K562 (cell line): ENCODE data around the gene TMEM139.

Experiments
- BACH1 ChIP-seq: fragments of 200-800 bp; sonication (Bioruptor generic); IDR thresholded peaks from 2 replicates; pipeline ENCODE4 v1.6.1; 2016; ENCODE audit warnings: missing genetic modification characterization, missing compliant biosample characterization
- NR2C2 ChIP-seq, 2 experiments: fragments of 200-800 bp in 1 of 2; sonication (Bioruptor generic) in 1 of 2; sonication (generic) in 1 of 2; formaldehyde crosslinking in 1 of 2; IDR thresholded peaks; 2 replicates each; pipeline versions ENCODE4 v1.6.1 to v1.8.0; 2016 to 2022; ENCODE audit warnings: mild to moderate bottlenecking in 1 of 2, missing compliant biosample characterization in 1 of 2, missing genetic modification characterization in 1 of 2, missing genetic modification reagents in 1 of 2
- PHF20 ChIP-seq: fragments of 450-650 bp; IDR thresholded peaks from 2 replicates; pipeline ENCODE4 v1.6.1; 2018; ENCODE audit not compliant: partially characterized antibody
- RAD21 ChIP-seq, 2 experiments: fragments of 250-450 bp in 1 of 2; fragments of 450-650 bp in 1 of 2; sonication (Bioruptor Pico) in 1 of 2; formaldehyde crosslinking in 1 of 2; IDR thresholded peaks in 1 of 2; conservative IDR thresholded peaks in 1 of 2; 2 replicates each; pipeline versions ENCODE4 v1.4.0 to v1.8.0; 2020 to 2022; ENCODE audit warnings: mild to moderate bottlenecking in 2 of 2, moderate library complexity in 1 of 2
- RBM22 ChIP-seq: fragments of 200-400 bp; formaldehyde crosslinking; IDR thresholded peaks from 2 replicates; pipeline ENCODE4 v1.6.1; 2018; ENCODE audit warnings: low read length, low read depth; ENCODE audit not compliant: poor library complexity, severe bottlenecking
- SIN3B ChIP-seq: fragments of 450-650 bp; IDR thresholded peaks from 2 replicates; pipeline ENCODE4 v1.6.1; 2017; ENCODE audit warnings: low read depth, mild to moderate bottlenecking, moderate library complexity
- SMARCA4 ChIP-seq: fragments of 450-650 bp; IDR thresholded peaks from 2 replicates; pipeline ENCODE4 v1.6.1; 2016
- SMC3 ChIP-seq: conservative IDR thresholded peaks from 2 replicates; pipeline ENCODE4 v1.6.1; 2011; ENCODE audit warnings: low read depth, low read length, improper control_type of control experiment; ENCODE audit not compliant: insufficient read depth
- TCF7 ChIP-seq: sonication (generic); IDR thresholded peaks from 2 replicates; pipeline ENCODE4 v1.6.1; 2016; ENCODE audit warnings: antibody characterized with exemption, borderline replicate concordance
- ZNF311 ChIP-seq: fragments of 250-450 bp; sonication (Bioruptor Pico); IDR thresholded peaks from 2 replicates; pipeline ENCODE4 v1.4.0; 2020; ENCODE audit warnings: mild to moderate bottlenecking, moderate library complexity
- TF ChIP-seq, protein P1 (sequence below), 3 experiments: IDR thresholded peaks in 2 of 3; conservative IDR thresholded peaks in 1 of 3; 2 replicates each; pipeline ENCODE4 v1.5.1; 2011 to 2012; ENCODE audit warnings: low read length in 3 of 3, mild to moderate bottlenecking in 3 of 3, control low read depth in 2 of 3, improper control_type of control experiment in 1 of 3, inconsistent platforms in 1 of 3, low read depth in 1 of 3, mixed read lengths in 1 of 3, moderate library complexity in 1 of 3; ENCODE audit not compliant: insufficient read depth in 2 of 3
- TF ChIP-seq, protein P2 (sequence below): IDR thresholded peaks from 2 replicates; pipeline ENCODE4 v1.6.1; 2012; ENCODE audit warnings: low read depth, low read length, improper control_type of control experiment, borderline replicate concordance
- TF ChIP-seq, protein P3 (sequence below): sonication (generic); formaldehyde crosslinking; IDR thresholded peaks from 2 replicates; pipeline ENCODE4 v1.9.0; 2022; ENCODE audit warnings: mild to moderate bottlenecking, missing genetic modification reagents
- TF ChIP-seq, protein P4 (sequence below): fragments of 250-450 bp; sonication (Bioruptor Pico); IDR thresholded peaks from 2 replicates; pipeline ENCODE4 v1.4.0; 2020

DNA sequence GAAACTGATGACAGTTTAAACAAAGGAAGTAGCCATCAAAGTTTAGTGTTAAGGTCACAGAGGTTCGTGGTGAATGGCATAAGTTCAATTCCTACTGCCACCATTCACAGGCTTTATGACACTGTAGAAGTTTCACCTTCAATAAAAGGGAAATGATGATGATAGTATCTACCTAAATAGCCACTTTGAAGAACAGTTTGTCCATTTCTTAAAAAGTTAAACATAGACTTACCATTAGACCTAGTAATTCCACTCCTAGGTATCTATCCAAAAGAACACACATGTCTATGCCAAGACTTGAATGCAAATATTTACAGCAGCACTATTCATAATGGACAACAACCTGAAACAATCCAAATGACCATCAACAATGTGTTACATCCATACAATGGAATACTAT, 40.4 kb upstream of the TMEM139 start:
- no peak for TF ChIP-seq PHF20
- TF ChIP-seq, protein P1, sequence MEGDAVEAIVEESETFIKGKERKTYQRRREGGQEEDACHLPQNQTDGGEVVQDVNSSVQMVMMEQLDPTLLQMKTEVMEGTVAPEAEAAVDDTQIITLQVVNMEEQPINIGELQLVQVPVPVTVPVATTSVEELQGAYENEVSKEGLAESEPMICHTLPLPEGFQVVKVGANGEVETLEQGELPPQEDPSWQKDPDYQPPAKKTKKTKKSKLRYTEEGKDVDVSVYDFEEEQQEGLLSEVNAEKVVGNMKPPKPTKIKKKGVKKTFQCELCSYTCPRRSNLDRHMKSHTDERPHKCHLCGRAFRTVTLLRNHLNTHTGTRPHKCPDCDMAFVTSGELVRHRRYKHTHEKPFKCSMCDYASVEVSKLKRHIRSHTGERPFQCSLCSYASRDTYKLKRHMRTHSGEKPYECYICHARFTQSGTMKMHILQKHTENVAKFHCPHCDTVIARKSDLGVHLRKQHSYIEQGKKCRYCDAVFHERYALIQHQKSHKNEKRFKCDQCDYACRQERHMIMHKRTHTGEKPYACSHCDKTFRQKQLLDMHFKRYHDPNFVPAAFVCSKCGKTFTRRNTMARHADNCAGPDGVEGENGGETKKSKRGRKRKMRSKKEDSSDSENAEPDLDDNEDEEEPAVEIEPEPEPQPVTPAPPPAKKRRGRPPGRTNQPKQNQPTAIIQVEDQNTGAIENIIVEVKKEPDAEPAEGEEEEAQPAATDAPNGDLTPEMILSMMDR (IDR thresholded peaks at IDR 0.05 in 2 of 3, conservative IDR thresholded peaks at IDR 0.05 in 1 of 3; ENCODE audit: insufficient read depth in 2 of 3, low read depth in 1 of 3, low read length in 3 of 3) = no peak
- no peak for TF ChIP-seq RBM22
- no peak for TF ChIP-seq TCF7
- no peak for TF ChIP-seq ZNF311
- no peak for TF ChIP-seq NR2C2 (CRISPR knock-in tag; IDR thresholded peaks at IDR 0.05)
- TF ChIP-seq NR2C2 (tag; IDR thresholded peaks at IDR 0.05) = no peak
- TF ChIP-seq, protein P2, sequence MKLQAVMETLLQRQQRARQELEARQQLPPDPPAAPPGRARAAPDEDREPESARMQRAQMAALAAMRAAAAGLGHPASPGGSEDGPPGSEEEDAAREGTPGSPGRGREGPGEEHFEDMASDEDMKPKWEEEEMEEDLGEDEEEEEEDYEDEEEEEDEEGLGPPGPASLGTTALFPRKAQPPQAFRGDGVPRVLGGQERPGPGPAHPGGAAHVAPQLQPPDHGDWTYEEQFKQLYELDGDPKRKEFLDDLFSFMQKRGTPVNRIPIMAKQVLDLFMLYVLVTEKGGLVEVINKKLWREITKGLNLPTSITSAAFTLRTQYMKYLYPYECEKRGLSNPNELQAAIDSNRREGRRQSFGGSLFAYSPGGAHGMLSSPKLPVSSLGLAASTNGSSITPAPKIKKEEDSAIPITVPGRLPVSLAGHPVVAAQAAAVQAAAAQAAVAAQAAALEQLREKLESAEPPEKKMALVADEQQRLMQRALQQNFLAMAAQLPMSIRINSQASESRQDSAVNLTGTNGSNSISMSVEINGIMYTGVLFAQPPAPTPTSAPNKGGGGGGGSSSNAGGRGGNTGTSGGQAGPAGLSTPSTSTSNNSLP = no peak
- no peak for TF ChIP-seq SIN3B
- no peak for TF ChIP-seq SMARCA4
- TF ChIP-seq, protein P3, sequence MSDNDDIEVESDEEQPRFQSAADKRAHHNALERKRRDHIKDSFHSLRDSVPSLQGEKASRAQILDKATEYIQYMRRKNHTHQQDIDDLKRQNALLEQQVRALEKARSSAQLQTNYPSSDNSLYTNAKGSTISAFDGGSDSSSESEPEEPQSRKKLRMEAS (CRISPR knock-in tag) = no peak
- no peak for TF ChIP-seq RAD21 (CRISPR knock-in tag; conservative IDR thresholded peaks at IDR 0.05 in 1 of 2, IDR thresholded peaks at IDR 0.05 in 1 of 2)
- no peak for TF ChIP-seq BACH1
- no peak for TF ChIP-seq SMC3
- TF ChIP-seq, protein P4, sequence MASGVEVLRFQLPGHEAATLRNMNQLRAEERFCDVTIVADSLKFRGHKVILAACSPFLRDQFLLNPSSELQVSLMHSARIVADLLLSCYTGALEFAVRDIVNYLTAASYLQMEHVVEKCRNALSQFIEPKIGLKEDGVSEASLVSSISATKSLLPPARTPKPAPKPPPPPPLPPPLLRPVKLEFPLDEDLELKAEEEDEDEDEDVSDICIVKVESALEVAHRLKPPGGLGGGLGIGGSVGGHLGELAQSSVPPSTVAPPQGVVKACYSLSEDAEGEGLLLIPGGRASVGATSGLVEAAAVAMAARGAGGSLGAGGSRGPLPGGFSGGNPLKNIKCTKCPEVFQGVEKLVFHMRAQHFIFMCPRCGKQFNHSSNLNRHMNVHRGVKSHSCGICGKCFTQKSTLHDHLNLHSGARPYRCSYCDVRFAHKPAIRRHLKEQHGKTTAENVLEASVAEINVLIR = no peak
